NOMO-1 treated with DMSO at 0.1 percent for 48 hours (cell line): ENCODE results near the gene PSMA8.
"Not testable (repeated sequence)": the region's sequence is repeated elsewhere in the genome, so short reads cannot be mapped to it uniquely, and the experiment has no call there.

Experiments
- DNase-seq: peaks from one replicate; lab custom pipeline; 2025; ENCODE audit not compliant: unreplicated experiment; lab: John Stamatoyannopoulos, UW

The PSMA8 gene

DNA sequence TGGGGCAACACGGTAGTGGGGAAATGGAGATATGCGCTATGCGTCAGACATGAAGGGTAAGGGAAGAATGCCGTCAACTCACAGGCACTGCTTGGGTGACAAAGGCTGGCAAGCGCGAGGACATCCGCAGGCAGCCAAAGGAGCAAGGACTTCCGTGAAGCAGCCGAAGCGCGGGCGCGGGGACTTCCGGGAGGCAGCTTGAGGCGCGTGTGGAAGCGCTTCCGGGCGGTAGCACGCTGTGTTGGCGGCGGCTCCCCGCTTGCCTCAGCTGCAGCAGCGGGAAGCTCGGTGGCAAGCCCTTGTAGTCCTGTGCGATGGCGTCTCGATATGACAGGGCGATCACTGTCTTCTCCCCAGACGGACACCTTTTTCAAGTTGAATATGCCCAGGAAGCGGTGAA is at the start of gene PSMA8:
TSS of gene PSMA8 (plus strand) at position 218 of the 400 bp plus-strand sequence. CDS start at position 315, 97 bp downstream.
- DNase-seq = peak; percentile 70

GRCh38 chr18:26085056-26085455 is 48.6 kb upstream of the PSMA8 start:
- DNase-seq = no peak

GRCh38 chr18:26086959-26087358 is 46.7 kb upstream of the PSMA8 start:
- DNase-seq = no peak

GRCh38 chr18:26088487-26088886 is 45.2 kb upstream of the PSMA8 start:
- peak; percentile 26 for DNase-seq

- no peak for DNase-seq
These were observed 44.2 kb upstream of the PSMA8 start for GRCh38 chr18:26089293-26090129.

- peak; percentile 92 for DNase-seq
These were observed 43.3 kb upstream of the PSMA8 start, which contains the start of gene SS18 for GRCh38 chr18:26090130-26091046. SS18 (minus strand) TSS chr18:26090613; CDS start chr18:26090569, 44 bp downstream.

GRCh38 chr18:26091047-26091630 is 42.5 kb upstream of the PSMA8 start:
- peak; percentile 85 for DNase-seq

GRCh38 chr18:26096852-26097251 is 36.8 kb upstream of the PSMA8 start:
- DNase-seq = no peak

- no peak for DNase-seq
These were observed 36.1 kb upstream of the PSMA8 start for GRCh38 chr18:26097563-26097962.

- DNase-seq = no peak
These were observed 30.1 kb upstream of the PSMA8 start for GRCh38 chr18:26103579-26103978.

DNA sequence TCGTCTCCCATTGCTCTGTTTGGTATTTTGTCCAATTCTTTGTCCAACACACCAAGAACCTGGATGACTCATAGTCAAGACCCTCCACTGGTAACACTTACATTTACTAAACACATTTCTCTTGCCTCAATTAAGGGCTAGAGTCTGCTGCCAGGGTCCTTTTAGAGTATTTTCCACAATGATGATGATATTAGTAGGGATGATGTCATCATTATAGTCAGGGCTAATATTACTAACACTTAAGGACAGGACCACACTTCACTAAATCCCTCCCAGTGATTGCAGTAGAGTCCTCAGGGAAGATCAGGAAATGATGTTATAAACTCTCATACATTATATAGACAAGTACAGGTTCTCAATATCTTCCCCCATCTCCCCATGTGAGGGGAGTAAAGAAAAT is 29.6 kb upstream of the PSMA8 start:
- no peak for DNase-seq

- DNase-seq = no peak
These were observed 14.4 kb upstream of the PSMA8 start for GRCh38 chr18:26119246-26119645.

DNA sequence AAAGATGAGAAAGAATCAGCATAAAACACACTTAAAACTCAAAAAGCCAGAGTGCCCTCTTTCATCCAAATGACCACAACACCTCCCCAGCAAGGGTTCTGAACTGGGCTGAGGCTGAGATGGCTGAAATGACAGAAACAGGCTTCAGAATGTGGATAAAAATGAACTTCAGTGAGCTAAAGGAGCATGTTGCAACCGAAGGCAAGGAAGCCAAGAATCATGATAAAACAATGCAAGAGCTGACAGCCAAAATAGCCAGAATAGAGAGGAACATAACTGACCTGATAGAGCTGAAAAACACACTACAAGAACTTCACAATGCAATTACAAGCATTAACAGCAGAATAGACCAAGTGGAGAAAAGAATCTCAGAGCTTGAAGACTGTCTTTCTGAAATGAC is 12.2 kb upstream of the PSMA8 start:
- no peak for DNase-seq

DNA sequence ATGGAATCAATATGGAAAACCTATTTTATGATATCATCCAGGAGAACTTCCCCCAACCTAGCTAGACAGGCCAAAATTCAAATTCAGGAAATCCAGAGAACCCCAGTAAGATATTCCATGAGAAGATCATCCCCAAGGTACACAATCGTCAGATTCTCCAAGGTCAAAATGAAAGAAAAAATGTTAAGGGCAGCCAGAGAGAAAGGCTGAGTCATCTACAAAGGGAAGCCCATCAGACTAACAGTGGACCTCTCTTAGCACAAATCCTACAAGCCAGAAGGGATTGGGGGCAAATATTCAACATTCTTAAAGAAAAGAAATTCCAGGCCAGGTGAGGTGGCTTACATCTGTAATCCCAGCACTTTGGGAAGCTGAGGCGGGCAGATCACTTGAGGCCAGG is 11.7 kb upstream of the PSMA8 start:
- DNase-seq = not testable (repeated sequence)

DNA sequence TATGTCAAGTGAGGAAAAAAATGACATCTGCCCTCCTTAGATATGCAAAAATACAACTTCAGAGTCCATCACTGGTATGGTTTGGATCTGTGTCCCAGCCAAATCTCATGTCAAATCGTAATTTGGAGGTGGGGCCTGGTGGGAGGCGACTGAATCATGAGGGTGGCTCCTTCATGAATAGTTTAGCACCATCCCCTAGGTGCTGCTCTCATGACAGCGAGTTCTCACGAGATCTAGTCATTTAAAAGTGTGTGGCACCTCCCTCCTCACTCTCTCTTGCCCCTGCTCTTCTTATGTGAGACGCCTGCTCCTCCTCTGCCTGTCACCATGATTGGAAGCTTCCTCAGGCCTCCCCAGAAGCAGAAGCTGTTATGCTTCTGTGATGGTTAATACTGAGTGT is 5.9 kb upstream of the PSMA8 start:
- no peak for DNase-seq

DNA sequence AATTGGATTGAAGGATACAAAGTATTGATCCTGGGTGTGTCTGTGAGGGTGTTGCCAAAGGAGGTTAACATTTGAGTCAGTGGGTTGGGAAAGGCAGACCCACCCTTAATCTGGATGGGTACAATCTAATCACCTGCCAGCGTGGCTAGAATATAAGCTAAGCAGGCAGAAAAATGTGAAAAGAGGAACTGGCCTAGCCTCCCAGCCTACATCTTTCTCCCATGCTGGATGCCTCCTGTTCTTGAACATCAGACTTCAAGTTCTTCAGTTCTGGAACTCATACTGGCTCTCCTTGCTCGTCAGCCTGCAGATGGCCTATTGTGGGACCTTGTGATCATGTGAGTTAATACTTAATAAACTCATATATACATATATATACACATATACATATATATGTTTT is 5.5 kb upstream of the PSMA8 start:
- not testable (repeated sequence) for DNase-seq

DNA sequence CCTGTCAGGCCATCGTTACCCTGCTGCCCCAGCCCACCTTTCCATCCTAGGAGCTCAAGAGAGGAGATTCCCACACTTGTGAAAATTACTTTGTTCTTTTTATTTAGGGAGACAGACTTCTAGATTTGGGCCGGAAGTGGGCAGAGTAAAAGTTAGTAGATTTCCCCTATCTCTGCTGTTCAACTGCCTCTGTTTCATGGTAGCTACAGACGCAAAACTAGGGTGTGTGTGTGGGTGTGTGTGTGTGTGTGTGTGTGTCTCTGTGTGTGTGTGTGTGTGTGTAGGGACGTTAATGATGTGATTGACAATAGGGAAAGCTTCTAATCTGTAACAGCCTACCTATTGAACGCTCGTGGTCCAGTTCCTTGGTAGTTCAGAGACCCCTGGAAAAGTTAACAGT is 438 bp downstream of the PSMA8 start:
- DNase-seq = no peak

DNA sequence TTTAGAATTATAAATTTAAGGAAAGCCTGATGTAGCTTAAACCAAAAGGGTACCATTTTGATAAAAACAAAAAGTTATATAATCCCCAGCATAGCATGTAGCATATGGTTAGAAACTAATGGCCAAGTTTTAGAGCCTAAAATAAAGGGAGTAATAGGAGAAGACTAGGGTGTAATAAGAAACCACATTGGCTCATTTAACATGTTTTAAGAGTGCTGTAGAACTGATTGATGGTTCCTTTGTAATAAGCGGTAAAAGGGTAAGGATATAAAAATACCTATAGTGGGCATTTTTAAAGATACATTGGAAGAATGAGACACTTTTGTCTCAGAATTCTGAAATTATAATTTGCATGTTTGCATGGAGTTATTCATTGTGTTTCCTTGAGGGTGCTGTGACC is 1.9 kb downstream of the PSMA8 start:
- DNase-seq = no peak

DNA sequence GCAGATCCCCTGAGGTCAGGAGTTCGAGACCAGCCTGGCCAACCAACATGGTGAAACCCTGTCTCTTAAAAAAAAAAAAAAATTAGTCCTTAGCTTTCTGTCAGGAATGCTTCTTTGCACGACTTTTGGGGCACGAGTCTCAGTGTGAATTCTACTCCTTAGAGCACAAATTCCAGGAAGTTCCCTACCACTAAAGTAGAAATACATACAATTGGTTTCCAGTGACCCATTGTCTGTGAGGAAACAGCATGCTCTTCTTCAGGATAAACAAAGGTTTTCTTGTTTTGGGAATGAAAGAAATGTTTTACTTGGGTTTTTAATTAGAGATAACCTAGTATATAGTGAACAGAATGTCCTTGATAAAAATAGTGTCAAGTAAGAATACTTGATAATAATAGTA is 23.7 kb downstream of the PSMA8 start:
- no peak for DNase-seq

DNA sequence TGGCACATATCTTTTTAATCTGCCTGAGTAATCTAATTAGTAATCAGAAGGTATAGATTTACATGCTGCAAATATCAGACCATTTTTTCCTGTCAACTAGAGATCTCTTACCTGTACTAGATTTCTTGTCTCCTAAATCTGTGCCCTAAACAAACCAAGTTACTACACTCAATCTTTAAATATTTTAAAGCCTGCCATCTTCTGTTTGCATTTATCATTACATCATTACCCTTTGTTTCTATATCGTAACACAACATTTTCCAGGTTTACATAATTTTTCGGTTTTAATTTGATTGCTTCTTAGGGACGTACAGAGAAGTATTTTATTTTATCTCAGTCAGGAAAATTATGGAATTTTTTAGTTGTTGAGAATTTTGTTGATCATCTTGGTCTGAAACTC is 25.7 kb downstream of the PSMA8 start:
- DNase-seq = peak; percentile 6

GRCh38 chr18:26164571-26164970 is 30.9 kb downstream of the PSMA8 start:
- no peak for DNase-seq
